NOMO-1 treated with DMSO at 0.1 percent for 48 hours (cell line): ENCODE results near the gene SLC38A10.
"Not testable (repeated sequence)": the region's sequence is repeated elsewhere in the genome, so short reads cannot be mapped to it uniquely, and the experiment has no call there.

Experiments used
- DNase-seq: peaks from one replicate; lab custom pipeline; 2025; ENCODE audit not compliant: unreplicated experiment; lab: John Stamatoyannopoulos, UW

SLC38A10 gene

DNA sequence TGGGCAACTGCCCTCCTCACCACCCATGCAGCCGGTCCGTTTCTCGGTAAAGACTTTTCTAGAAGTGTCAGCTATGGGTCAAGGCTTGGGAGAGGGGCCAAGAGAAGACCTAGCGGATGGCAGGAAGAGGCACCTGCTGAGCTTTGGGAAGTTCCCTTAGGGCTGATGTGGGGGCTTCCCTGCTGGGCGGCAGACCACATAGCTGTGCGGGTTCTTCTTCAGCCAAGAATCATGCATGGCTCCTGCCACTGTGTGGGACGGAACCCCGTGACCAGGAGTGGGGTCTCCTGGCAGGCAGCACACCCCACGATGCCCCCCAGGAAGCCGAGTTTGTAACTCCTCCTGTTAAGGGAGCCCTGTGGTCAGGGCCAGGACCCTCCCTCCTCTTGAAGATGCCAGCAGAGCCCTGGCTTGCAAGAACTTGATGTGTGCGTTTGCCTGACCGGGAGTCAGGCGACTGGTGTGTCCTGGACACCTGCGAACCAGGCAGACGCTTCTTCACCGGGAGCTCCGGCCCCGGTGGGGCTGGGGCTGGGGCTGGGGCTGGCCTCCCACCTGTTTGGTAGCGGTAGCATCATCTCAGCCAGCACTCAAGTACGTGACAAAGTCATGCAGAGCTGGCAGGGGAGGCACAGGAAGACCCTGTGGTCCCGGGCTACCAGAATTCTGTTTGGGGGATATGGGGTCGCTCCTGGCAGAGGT lies 17.7 kb upstream of the SLC38A10 start:
- no peak for DNase-seq

GRCh38 chr17:81311946-81312345 lies 16.8 kb upstream of the SLC38A10 start:
- DNase-seq, result no peak

- no peak for DNase-seq
Measured at GRCh38 chr17:81310949-81311550, 15.9 kb upstream of the SLC38A10 start.

DNA sequence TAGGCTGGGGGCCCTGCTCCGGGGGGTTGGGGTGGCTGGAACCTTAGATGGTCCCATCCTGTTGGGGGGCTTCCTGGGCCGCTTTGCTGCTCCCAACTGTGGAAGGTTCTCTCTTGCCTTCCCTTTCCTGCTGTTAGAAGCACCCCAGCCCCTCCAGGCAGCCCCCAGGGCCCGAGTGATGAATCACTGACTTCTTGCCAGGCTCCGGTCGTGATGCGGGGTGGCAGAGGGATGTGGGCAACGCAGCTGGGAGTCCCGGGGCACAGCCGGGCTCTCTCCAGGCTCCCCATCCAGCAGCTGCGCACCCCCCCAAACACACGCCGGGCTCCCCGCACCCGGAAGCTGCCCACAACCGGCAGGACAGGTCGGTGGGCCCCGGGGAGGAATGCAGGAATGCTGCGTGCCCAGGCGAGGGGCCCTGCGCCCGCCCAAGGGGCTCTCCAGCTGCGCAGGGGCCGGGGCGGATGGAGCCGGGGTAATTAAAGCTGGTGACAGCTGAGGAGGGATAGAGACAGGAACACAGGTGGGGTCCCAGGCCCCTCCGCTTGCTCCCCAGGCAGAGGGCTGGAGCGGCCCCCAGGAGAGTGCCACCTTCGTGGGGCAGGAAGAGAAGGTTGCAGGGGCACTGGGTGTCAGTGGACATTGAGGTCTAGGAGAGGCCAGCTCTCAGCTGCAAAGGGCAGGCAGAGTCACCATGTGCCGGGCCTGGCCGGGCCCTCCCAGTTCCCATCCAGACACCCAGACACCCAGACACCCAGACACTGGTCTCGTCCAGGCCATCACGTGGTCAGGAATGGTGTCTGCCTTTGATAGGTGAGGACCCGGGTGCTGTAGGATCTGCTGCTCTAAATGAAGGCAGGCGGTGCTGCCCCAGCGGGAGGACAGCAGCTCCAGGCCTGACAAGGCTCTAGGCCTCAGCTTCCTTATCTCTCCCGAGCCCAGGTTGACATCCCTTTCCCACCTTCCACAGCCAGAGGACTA lies 15.0 kb upstream of the SLC38A10 start:
- no peak for DNase-seq

DNA sequence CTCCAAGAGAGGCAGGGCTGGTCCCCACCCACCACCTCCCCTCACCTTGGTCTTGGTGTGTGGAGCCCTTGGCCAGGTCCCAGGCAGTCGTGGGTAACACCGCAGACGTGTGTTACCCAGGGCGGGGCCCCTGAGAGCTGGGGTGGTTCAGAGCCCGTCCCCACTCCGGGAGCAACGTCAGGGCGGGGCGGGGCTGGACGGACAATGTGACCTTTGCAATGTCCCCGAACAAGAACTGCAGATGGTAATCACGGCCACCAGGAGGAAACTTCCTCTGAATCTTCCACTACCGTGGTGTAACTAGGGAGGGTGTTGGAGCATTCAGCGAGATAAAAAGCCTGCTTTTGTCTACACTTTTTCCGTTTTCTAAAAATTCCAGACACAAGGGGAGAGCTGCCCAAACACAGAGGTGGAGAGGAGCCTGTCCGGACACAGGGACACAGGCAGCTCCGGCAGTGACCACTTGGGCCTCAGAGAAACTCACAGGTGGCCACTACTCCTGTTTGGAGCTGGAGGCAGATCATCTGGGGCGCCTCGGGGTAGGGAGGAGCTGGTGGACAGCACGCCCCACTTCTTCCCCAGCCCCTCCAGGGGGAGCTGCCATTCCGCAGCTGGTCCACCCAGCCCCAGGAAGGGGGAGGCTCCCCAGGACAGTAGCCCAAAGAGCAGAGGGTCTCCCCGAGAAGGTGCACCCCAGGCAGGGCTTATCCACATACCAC lies 14.2 kb upstream of the SLC38A10 start:
- peak; percentile 96 for DNase-seq

- DNase-seq, result not testable (repeated sequence)
Measured at GRCh38 chr17:81308784-81309139, 13.7 kb upstream of the SLC38A10 start.

- no peak for DNase-seq
Measured at GRCh38 chr17:81307636-81308560, 12.8 kb upstream of the SLC38A10 start.

DNA sequence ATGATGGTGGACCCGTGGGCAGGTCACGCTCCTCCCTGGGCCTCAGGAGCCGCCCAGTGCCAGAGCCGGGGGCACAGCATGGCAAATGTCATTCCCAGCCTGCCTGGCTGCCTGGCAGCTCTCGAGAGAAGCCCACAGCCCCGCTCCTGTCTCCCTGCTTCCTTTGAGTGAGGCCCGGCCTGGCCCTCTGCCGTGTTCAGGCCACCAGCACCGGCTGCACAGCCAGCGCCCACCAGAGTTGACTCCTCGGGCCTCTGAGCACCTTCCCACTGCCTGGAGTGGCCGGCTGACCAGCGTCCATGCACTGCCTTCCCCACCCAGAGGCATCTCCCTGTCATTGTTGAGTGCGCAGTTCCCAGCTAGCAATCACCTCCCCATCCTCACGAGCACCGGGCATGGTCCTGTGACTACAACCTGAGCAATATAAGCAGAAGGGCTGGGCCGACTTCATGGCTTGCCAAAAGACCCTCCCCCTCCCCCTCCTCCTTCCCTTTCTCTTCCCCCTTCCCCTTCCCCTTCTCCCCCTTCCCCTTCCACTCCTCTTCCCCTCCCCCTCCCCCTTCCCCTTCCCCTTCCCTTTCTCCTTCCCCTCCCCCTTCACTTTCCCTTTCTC lies 11.9 kb upstream of the SLC38A10 start:
- DNase-seq, result no peak

DNA sequence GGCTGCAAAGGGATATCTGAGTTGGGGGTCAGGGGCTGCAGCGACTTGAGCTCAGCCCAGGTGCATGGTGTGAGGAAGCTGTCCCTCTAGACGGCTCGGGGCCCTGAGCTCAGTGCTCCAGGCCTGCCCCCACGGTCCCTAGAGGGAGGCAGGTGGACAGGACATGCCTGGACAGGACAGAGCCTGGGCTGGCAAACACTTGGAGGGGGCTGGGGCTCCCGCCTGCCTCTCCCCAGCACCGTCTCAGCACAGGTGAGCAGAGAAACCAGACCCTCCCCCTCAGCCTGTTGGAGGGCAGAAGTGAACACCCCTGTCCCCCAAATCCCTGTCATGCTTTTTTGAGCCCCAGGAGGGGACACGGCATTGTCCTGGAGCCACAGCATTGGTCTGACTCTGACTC lies 11.4 kb upstream of the SLC38A10 start:
- DNase-seq, result no peak

DNA sequence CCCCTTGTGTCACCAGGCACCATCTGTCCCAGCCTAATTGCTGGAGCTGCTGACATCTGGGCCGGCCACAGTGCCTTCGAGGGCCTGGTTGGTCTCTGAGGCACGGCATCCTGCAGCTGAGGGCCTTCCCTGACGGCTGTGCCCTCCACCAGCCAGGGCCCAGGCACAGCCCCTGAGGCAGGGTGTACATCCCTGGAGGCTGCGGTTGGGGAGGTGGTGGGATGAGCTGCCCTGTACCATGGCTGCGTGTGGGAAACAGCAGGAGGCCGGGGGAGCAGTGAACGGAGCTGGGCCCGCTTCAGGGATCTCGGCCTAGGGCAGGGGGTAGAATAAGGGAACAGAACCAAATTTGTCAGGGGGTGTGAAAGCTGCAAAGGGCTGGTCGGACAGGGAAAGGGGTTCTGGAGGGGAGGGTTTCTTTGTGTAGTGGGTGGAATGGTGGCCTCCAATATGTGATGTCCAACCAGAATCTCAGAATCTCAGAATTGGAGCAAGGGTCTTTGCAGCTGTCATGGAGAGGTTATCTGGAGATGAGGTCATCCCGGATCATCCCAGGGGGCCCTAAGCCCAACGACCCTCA lies 10.0 kb upstream of the SLC38A10 start:
- DNase-seq, result no peak

- DNase-seq, result no peak
Measured at GRCh38 chr17:81304196-81305015, 9.3 kb upstream of the SLC38A10 start.

- DNase-seq, result no peak
Measured at GRCh38 chr17:81303385-81303784, 8.3 kb upstream of the SLC38A10 start.

DNA sequence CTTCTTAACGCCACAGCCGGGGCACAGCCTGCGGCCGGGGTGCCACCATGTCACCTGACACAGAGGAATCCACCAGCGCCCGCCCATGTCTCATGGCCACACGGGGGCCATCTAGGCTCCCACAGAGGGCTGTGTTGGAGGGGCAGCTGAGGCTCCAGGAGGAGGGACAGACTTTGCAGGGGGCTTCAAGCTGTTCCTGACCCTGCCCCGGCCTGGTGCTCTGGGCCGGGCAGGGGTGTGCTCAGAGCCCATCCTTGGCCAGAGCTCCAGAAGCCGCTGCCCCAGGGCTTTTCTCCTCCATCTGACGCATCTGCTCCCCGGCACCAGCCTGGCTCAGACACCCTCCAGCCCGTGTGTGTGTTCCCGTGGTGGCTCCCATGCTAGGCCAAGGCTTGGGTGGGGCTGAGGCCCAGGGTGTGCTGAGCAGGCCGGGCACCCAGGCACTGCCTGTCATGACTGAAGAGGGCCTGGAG lies 7.8 kb upstream of the SLC38A10 start:
- peak; percentile 49 for DNase-seq

- no peak for DNase-seq
Measured at GRCh38 chr17:81302324-81302723, 7.2 kb upstream of the SLC38A10 start.

- no peak for DNase-seq
Measured at GRCh38 chr17:81301195-81302144, 6.4 kb upstream of the SLC38A10 start.

DNA sequence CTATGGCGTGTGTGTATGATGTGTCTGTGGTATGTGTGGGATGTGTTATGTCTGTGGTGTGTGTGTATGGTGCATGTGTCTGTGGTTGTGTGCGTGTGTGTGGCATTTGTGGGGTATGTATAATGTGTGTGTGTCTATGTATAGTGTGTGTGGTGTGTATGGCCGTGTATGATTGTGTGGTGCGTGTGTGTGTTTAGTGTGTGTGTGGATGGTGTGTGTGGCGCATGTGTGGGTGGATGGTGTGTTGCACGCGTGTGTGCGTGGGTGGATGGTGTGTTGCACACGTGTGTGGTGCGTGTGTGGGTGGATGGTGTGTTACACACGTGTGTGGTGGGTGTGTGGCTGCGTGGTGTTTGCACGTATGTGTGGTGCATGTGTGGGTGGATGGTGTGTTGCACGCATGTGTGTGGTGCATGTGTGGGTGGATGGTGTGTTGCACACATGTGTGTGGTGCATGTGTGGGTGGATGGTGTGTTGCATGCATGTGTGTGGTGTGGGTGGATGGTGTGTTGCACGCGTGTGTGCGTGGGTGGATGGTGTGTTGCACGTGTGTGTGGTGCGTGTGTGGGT lies 5.6 kb upstream of the SLC38A10 start:
- DNase-seq, result no peak
